Hematopoietic multipotent progenitor cell treated with erythropoietin and hydrocortisone succinate and interleukin-3 and kit ligand, for 4 days (in vitro differentiated cells): ENCODE data around the gene SF3B2.
"Not testable (repeated sequence)": the region's sequence is repeated elsewhere in the genome, so short reads cannot be mapped to it uniquely, and the experiment has no call there.

ENCODE experiments used
- DNase-seq: peaks from one replicate; pipeline ENCODE4 v3.0.0-alpha.2; 2015

Gene SF3B2

GRCh38 chr11:66077927-66078326 lies 25.8 kb downstream of the SF3B2 start:
- DNase-seq, result no peak

GRCh38 chr11:66078949-66079348 lies 26.8 kb downstream of the SF3B2 start:
- peak; percentile 18 for DNase-seq

DNA sequence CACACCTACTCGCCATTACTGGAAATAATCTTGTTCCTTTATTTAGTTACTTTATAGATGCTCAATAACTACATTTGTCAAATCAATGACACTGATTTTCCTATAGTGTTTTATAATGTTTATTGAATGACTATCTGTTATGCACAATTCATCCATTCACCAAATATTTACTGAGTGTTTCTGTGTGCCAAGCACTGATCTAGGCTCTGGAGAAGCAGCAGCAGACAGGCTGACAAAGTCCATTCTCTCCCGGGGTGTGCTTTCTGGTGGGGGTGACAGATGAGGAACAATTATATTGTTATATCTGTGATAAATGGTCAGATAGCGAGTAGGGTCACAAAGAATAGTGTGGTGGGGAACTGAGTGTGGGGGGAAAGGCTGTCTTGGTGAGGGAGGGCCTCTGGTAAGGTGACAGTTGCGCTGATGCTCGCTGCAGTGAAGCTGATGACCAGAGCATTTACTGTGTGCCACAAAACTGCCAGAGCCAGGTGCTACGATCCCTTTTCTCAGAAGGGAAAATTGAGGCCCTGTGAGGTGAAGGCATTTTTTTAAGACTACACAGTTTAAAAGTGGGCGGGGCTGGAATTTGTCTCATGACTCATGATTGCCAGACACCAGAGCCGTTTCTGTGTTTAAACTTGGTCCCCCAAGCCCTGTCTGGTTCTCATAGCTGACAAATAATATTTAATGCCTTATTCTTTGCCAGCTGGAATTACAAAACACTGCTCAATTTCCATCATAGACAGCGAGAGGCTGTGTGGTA lies 28.1 kb downstream of the SF3B2 start:
- DNase-seq, result peak; percentile 85

DNA sequence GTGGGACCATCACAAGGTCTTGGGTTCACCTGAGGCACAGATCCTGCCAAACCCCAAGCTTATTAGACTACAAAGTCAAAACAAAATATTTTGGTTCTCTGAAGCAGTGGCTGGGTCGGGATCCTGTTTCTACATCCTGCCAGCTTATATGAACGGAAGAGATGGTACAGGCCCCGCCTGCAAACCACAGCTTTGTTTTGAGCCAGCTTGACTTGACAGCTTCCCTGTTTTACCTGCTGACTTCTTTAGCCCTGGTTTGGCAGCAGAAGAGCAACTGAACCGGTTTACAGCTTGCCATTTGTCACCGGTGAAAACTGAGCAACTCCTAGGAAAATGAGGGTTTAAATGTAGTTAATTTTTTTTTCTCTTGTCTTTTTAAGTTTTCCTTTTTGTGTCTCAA lies 29.3 kb downstream of the SF3B2 start:
- peak; percentile 92 for DNase-seq

DNA sequence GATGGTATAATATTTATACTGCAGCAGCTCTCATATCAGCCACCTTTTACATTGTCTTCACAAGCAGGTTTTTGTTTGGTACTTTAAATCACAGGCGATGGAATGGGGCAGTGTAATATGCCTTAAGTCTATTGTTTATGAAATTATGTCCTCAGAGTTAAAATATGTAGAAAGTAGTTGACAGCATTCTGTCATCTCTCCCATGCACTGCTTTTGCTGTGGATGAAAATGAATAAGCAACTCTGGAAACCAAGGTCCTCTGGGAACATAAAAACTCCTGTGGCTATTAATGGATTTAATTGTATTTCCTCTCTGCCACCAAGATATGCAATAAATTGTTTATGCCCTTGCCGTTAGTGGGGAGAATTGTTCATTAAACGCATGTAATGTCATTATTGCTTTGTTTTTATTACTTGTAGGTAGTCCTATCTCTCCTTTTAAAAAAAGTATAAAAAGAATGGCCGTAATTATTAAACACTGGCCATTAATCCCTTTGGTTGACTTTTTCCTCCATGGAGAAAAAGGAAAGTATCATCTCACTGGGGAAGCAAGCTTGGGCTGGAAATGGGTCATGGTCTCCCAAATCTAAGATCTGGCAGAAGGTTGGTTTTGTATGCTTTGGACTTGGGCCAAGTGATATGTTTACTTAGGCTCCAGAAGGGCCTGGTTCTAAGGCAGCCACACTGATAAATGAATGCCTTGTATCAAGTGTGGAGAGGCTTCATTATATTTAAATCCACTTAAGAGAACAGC lies 31.0 kb downstream of the SF3B2 start:
- peak; percentile 66 for DNase-seq

DNA sequence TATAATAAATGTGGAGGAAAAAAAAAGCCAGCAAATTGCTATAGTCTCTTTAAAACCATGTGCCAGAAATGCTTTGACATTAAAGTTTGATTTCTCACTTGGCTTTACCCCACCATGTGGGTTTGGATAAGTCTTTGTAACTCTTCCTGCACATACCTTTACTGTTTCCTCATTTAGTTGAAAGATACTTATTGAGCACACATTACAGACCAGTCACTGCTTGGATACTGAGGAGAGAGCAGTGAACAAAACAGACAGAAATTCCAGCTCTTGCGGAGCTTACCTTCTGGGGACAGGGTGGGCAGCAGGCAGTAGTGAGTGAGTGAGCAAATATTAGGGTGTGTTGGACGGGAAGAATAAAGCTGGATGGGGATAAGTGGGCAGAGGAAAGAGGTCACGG lies 31.6 kb downstream of the SF3B2 start:
- no peak for DNase-seq

DNA sequence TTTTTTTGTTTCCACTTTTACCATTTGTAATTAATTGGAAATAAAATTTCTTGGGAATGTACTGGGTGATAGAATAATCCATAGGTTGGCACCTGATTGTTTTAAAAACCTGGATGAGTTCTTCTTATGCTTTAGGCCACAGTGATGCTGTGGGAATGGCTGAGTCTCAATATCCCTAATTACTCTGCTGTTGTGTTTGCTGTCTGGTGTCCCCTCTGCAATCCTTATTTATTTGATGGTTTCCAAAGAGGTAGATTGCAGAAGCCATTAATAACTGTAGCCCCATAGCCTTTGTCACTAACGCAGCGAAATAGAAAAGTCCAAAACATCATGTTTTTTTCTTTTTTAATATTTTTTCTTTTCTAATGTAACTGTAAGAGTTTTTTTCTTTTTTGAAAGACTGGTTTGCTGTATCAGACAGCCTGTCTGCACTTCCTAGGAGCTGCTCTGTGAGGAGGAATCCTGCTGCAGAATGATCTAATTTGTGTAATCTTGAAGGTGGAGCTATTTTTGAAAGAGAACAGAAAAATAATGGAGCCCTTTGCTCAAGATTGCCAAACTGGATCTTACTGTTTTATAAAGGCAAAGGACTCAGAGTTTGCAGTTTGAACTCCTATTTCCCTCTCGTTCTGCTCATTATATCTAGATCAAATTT lies 32.8 kb downstream of the SF3B2 start:
- no peak for DNase-seq

DNA sequence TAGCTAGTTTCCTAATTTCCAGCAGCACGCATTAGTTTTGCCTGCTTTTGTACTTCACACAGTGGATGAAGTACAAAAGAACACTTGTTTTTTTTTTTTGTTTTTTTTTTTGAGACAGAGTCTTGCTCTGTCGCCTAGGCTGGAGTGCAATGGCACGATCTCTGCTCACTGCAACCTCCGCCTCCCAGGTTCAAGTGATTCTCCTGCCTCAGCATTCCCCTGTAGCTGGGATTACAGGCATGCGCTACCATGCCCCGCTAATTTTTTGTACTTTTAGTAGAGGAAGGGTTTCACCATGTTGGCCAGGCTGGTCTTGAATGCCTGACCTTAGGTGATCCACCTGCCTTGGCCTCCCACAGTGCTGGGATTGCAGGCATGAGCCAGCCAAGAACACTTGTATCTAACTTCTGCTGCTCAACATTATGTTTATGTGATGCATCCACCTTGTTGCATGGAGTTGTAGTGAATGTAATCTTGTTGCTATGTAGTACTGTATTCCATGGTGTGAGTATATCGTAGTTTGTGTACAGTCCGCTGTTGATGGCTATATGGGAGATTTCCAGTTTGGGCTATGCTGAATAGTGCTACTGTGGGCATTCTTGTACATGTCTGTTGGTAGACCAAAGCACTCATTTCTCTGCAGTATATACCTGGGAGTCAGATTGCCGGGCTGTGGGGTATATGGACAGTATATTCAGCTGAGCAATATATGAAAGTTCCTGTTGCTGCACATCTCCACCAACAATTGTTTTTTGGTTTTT lies 35.2 kb downstream of the SF3B2 start:
- DNase-seq, result no peak

DNA sequence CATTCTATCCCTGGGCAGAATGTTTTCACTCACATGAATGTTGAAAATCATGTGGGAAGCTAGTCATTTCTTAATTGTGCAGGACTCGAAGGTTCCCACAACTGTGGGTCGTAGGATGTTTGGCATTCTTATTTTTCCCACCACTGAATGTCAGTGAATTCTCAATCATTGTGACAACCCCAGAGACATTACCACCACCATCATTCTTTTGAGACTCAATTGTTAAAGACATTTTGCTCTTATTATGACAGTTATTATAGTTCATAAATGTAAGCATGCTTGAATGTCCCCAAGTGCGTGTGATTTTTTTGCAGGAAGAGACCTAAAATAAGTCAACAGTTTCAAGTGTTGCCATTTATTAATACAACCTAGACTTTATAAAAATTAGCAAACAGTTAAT lies 36.9 kb downstream of the SF3B2 start:
- DNase-seq, result no peak

DNA sequence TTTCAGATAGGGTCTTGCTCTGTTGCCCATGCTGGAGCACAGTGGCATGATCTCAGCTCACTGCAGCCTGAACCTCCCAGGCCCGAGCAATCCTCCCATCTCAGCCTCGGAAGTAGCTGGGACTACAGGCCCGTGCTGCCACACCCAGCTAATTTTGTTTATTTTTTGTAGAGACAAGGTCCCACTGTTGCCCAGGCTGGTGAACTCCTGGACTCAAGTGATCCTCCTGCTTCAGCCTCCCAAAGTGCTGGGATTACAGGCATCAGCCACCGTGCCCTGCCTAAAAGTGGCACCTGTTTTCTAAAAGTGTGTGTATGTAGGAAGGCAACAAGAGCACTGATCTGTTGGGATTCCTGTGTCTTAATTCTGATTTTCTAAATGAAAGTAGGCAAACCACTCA lies 38.1 kb downstream of the SF3B2 start:
- no peak for DNase-seq

DNA sequence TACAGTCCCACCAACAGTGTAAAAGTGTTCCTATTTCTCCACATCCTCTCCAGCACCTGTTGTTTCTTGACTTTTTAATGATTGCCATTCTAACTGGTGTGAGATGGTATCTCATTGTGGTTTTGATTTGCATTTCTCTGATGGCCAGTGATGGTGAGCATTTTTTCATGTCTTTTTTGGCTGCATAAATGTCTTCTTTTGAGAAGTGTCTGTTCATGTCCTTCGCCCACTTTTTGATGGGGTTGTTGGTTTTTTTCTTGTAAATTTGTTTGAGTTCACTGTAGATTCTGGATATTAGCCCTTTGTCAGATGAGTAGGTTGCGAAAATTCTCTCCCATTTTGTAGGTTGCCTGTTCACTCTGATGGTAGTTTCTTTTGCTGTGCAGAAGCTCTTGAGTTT lies 40.0 kb downstream of the SF3B2 start:
- DNase-seq, result not testable (repeated sequence)

DNA sequence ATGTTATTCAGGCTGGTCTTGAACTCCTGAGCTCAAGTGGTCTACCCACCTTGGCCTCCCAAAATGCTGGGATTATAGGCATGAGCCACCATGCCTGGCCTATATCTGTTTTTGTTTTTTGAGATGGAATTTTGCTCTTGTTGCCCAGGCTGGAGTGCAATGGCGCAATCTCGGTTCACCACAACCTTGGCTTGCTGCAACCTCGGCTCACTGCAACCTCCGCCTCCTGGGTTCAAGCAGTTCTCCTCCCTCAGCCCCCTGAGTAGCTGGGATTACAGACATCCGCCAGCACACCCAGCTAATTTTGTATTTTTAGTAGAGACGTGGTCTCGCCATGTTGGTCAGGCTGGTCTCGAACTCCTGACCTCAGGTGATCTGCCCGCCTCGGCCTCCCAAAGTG lies 47.6 kb downstream of the SF3B2 start:
- not testable (repeated sequence) for DNase-seq

DNA sequence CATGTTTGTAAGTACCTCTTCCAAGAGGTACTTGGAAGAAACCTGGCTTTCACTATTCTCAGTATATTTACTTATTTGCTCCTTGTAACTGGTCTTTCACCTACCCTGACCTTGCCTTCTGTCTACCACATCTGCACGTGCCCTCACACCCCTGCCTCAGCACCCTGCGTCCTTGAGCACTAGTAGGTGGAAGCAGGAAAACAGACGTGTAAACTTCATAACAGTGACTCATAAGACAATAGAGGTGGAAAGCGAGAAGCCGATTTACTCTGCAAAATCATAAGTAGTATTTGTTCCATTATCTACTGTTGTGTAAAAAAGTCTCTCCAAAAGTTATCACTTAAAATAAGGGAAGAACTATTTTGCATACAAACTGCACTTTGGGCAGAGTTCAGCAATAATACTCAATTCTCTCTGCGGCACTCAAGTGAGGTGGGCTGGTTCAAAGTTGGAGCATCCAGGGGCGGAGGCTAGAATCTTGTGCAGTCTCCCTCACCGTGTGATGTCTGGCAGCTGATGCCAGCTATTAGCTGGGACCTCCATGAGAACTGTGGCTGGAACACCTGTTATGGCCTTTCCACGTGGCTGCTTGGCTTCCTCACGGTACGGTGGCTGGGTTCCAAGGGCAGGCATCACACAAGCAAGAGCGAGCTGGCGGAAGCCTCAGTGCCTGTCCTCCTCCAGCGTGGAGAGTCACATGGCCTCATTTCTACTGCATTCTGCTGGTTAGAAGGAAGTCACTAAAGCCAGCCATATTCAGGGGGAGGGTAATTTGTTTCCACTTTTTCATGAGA lies 48.3 kb downstream of the SF3B2 start:
- DNase-seq, result peak; percentile 81

DNA sequence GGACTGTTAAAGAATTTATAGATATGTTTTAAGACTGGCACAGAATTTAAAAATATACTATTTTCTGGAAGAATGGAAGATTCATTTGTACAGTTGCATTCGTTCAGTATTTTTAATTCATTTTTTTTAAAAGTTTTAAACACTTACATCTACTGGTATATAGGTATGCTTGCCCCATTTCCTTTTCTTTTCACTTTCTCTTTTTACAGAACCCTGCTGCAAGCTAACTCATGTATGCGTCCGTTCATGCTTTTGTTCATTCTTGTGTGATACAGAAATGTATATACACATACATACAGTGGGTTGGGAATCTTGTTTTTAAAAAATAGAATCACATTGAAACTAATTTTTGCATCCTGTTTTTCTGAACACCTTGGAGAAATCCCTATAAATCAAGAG lies 48.9 kb downstream of the SF3B2 start:
- DNase-seq, result no peak

- DNase-seq, result no peak
Measured at GRCh38 chr11:66104057-66104638, 52.0 kb downstream of the SF3B2 start.

DNA sequence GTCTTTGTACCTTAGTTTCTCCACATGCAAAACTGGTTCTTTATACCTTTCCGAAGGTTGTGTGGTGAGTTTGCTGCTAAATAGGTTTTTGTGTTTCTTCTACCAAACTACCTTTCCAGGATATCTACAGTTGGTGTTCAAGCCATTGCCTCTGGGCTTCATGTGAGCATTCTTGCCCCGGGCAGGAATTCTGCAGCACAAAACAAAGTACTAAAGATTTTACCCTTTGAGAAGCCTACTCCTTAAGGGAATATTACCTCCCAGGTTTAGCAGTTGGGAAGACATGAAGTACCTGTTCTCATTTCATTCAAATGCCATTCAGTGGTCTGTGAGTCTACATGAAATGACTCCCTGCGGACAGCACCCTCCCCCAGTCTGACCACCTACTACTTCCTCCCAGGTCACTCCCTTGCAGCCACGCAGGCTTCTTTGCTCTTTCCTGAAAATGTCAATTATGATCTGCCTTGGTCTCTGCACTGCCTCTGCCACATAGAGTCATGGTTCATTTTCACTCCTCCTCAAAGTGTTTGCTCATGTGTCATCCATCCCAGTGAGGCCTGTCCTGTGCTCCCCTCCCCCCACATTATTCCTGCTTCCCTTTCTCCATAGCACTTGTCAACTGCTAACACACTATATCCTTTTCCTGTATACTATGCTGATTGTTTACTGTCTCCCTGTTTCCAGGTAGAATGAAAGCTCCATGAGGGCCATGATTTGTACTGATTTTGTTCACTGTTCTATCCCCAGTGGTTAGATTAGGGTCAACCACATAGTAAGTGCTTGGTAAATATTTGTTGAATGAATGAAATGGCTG lies 54.8 kb downstream of the SF3B2 start:
- no peak for DNase-seq

DNA sequence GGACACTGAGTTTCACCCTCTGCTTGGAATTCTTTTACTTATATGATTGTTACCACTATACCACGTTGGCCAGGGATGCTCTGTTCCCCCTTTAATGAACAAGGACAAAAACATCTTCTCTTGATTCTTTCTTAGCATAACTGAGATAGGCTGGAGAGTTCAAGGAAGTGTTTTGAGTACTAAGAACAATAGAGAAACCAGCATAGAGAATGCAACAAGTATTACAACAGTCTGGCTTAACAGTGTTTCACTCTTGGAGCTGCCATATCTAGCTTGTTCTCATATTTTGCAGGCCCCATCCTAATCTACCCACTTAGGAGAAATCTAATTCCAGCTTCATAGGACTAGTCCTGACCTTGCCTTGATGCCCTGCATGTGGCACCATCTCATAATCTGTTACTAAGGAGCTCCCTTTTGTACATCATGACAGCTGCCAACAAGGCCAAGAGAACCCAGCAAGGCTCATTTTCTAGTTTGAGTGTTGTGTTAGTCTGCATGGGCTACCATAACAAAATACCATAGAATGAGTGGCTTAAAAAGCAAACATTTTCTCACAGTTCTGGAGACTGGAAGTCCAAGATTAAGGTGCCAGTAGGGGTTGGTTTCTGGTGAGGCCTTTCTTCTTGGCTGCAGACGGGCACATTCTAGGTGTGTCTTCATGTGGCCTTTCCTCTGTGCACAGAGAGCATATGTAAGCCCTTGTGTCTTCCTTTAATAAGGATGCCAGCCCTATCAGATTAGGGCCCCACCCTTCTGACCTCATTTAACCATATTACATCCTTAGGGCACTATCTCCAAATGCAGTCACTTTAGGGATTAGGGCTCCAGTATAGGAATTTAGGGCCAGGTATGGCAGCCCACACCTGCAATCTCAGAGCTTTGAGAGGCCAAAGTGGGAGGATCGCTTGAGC lies 55.7 kb downstream of the SF3B2 start:
- peak; percentile 51 for DNase-seq

GRCh38 chr11:66109294-66109693 lies 57.1 kb downstream of the SF3B2 start:
- DNase-seq, result no peak

DNA sequence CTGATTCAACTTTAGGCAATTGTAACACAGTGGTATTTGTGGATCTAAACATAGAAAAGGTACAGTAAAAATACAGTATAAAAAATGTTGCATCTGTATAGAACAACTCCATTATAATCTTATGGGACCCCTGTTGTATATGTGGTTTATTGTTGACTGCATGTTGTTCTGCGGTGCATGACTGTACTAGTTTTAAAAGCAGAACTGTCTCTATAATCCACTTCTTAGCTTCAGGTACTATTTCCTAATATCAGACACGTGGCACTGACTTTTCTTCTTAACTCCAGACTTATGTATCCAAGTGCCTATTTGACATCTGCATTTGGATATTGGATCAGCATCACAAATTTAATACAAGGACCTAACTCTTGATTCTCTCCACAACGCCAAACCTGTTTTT lies 59.0 kb downstream of the SF3B2 start:
- no peak for DNase-seq

- DNase-seq, result no peak
Measured at GRCh38 chr11:66112041-66112491, 59.9 kb downstream of the SF3B2 start.
